GM12874 (cell line): ENCODE results near the gene ADCYAP1R1.

Source experiments
- CTCF ChIP-seq: IDR thresholded peaks from 2 replicates; pipeline ENCODE4 v1.5.1; 2011; ENCODE audit warnings: low read depth, mild to moderate bottlenecking, control low read depth, low read length, moderate library complexity; ENCODE audit not compliant: insufficient read depth

Gene ADCYAP1R1

DNA sequence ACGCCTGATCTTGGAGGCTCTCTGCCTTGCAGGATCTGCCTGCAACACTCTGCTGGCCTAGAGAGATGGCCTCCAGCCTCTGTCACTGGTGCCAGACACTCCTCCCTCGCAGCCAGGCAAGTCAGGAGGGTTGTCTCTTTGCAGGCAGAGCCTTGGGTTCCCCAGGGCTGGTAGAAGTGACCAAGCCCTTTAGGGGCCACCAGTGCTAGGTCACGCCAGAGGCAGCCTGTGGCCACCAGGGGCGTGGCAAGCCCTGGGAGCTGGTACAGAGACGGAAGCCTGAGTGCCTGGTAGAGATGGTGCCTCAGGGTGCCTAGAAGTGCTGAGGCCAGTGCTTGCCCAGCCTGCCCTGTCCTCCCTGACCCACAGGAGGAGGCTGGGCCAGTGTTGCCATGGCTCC lies 9.1 kb downstream of the ADCYAP1R1 start:
- peak; percentile 13; the same call in 1 of the 2 replicates for TF ChIP-seq CTCF

GRCh38 chr7:31062746-31063435 lies 10.8 kb downstream of the ADCYAP1R1 start:
- TF ChIP-seq CTCF, result no peak

GRCh38 chr7:31065021-31065593 lies 13.0 kb downstream of the ADCYAP1R1 start:
- TF ChIP-seq CTCF, result no peak

DNA sequence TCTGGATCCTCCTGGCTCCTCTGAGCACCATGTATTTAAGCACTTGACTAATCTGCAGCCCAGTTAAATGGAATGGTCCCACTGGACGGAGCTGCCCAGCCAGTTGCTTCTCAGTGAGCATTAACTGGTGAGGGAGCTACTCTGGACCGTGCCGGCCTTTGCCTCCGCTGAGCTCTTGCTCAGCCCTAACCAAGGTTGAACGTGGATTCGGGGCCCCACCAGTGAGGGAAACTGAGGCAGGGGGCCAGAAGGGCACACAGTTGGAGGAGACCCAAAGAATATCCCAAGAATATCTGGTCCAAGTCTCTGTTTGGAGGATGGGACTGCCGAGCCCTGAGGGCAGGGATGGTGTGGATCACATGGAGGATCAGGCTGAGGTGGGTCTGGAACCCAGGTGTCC lies 13.7 kb downstream of the ADCYAP1R1 start:
- no peak for TF ChIP-seq CTCF

- TF ChIP-seq CTCF, result no peak
Measured at GRCh38 chr7:31066516-31067130, 14.5 kb downstream of the ADCYAP1R1 start.

GRCh38 chr7:31067491-31067890 lies 15.4 kb downstream of the ADCYAP1R1 start:
- no peak for TF ChIP-seq CTCF

DNA sequence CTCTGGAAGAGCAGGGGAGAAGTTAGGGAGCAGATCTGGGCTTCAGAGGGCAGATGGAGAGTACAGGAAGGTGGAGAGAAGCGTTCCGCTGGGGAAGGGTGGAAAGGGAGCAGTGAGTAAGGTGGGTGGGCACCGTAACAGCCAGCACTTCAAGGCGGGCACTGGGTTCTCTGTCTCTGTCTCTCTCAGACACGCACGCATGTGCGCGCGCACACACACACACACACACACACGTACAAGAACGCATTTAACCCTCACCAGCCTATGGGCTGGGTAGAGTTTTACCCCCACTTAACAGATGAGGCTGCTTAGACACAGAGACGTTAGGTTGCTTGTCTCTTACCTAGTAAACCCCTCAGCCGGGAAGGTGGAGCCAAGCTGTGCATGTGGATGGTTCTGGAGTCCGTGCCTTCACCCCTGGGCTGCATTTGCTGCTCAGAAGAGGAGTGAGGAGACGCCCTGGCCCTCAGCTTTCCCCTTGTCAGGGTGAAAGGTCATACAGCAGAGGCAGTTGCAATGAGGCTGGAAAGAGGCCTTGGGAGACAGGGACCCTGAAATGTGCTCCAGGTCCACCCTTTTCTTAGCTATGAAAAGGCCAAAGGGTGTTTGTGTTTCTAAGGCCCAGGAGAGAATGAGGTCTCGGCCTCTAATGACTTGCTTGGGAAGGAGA lies 16.0 kb downstream of the ADCYAP1R1 start:
- no peak for TF ChIP-seq CTCF
